ENCODE measurements around the gene ABCC8.

ABCC8 gene

DNA sequence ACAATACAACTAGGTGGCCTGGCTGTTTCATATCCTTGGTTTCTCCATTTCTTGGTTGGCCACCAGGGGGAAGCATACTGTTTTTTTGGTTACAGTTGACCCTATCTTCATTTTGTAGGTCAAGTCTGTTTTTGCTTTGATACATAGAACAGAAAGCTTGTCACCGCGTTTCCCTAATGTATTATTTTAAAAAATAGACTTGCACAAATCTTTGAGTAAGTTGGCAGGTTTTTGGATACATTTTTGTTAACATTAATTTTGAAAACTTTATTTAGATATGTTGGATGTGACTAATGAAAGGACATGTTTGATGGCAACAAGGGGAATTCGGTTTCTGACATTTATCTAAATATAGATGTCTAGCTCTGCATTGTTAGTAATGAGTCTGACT lies 122.0 kb downstream of the ABCC8 start:
- H3K27me3 ChIP-seq (ENCODE audit: control insufficient read depth, insufficient read depth, low read length), result no peaks in the 10 kb centered on the region
- peaks cover 19% of the 10 kb centered on the region for H3K4me1 ChIP-seq (ENCODE audit: control insufficient read depth, insufficient read depth, low read length)
- H3K4me3 ChIP-seq (ENCODE audit: low read length), result no peak overlapping the region
- H3K9me3 ChIP-seq (replicated peaks; ENCODE audit: low read length), result no peaks in the 10 kb centered on the region
- H3K36me3 ChIP-seq (ENCODE audit: insufficient read depth, low read length), result no peaks in the 10 kb centered on the region
- H3K9ac ChIP-seq (ENCODE audit: low read depth, low read length), result no peak overlapping the region
- peak overlapping the region; percentile 99 for H3K4me2 ChIP-seq (ENCODE audit: low read length)

GRCh38 chr11:17353821-17354600 lies 122.6 kb downstream of the ABCC8 start:
- peak overlapping the region; percentile 75 for H3K9ac ChIP-seq (ENCODE audit: low read depth, low read length)

GRCh38 chr11:17352950-17353820 lies 123.5 kb downstream of the ABCC8 start:
- H3K9ac ChIP-seq (ENCODE audit: low read depth, low read length), result peak overlapping the region; percentile 75
- no peaks in the 10 kb centered on the region for H3K36me3 ChIP-seq (ENCODE audit: insufficient read depth, low read length)
- peak overlapping the region; percentile 99 for H3K4me2 ChIP-seq (ENCODE audit: low read length)
- H3K27me3 ChIP-seq (ENCODE audit: control insufficient read depth, insufficient read depth, low read length), result no peaks in the 10 kb centered on the region
- peak overlapping the region; percentile 77 for H3K4me3 ChIP-seq (ENCODE audit: low read length)
- no peaks in the 10 kb centered on the region for H3K9me3 ChIP-seq (replicated peaks; ENCODE audit: low read length)
- peaks cover 19% of the 10 kb centered on the region for H3K4me1 ChIP-seq (ENCODE audit: control insufficient read depth, insufficient read depth, low read length)

More at GRCh38 chr11:17353821-17354600, 122.6 kb downstream of the ABCC8 start:
- H3K27me3 ChIP-seq (ENCODE audit: control insufficient read depth, insufficient read depth, low read length), result no peaks in the 10 kb centered on the region
- peak overlapping the region; percentile 77 for H3K4me3 ChIP-seq (ENCODE audit: low read length)
- peak overlapping the region; percentile 99 for H3K4me2 ChIP-seq (ENCODE audit: low read length)
- peaks cover 19% of the 10 kb centered on the region for H3K4me1 ChIP-seq (ENCODE audit: control insufficient read depth, insufficient read depth, low read length)
- no peaks in the 10 kb centered on the region for H3K9me3 ChIP-seq (replicated peaks; ENCODE audit: low read length)
- no peaks in the 10 kb centered on the region for H3K36me3 ChIP-seq (ENCODE audit: insufficient read depth, low read length)

- Histone ChIP-seq H3K4me2 (ENCODE audit: low read length) (peak within 1 kb of the TSS; percentile 99), H3K27me3 (ENCODE audit: control insufficient read depth, insufficient read depth, low read length) (no peaks in the 10 kb centered on the region), H3K4me1 (ENCODE audit: control insufficient read depth, insufficient read depth, low read length) (peaks cover 19% of the 10 kb centered on the region), H3K9me3 (replicated peaks; ENCODE audit: low read length) (no peaks in the 10 kb centered on the region), H3K9ac (ENCODE audit: low read depth, low read length) (peak within 1 kb of the TSS; percentile 75), H3K36me3 (ENCODE audit: insufficient read depth, low read length) (no peaks in the 10 kb centered on the region), H3K4me3 (ENCODE audit: low read length) (peak within 1 kb of the TSS; percentile 77)
Observed at GRCh38 chr11:17351510-17352176, 125.0 kb downstream of the ABCC8 start, which contains the start of gene NCR3LG1. NCR3LG1 (plus strand) TSS chr11:17351800; CDS start chr11:17351970, 170 bp downstream.

- Histone ChIP-seq H3K4me2 (ENCODE audit: low read length) (peak overlapping the region; percentile 99), H3K9ac (ENCODE audit: low read depth, low read length) (peak overlapping the region; percentile 75), H3K4me1 (ENCODE audit: control insufficient read depth, insufficient read depth, low read length) (peaks cover 19% of the 10 kb centered on the region), H3K4me3 (ENCODE audit: low read length) (peak overlapping the region; percentile 77), H3K9me3 (replicated peaks; ENCODE audit: low read length) (no peaks in the 10 kb centered on the region), H3K36me3 (ENCODE audit: insufficient read depth, low read length) (no peaks in the 10 kb centered on the region), H3K27me3 (ENCODE audit: control insufficient read depth, insufficient read depth, low read length) (no peaks in the 10 kb centered on the region)
Observed at GRCh38 chr11:17351172-17351509, 125.5 kb downstream of the ABCC8 start.

GRCh38 chr11:17350455-17351171 lies 126.0 kb downstream of the ABCC8 start:
- Histone ChIP-seq H3K4me2 (ENCODE audit: low read length) (peak overlapping the region; percentile 99), H3K9me3 (replicated peaks; ENCODE audit: low read length) (no peaks in the 10 kb centered on the region), H3K4me3 (ENCODE audit: low read length) (no peak overlapping the region), H3K9ac (ENCODE audit: low read depth, low read length) (no peak overlapping the region), H3K4me1 (ENCODE audit: control insufficient read depth, insufficient read depth, low read length) (peaks cover 19% of the 10 kb centered on the region), H3K27me3 (ENCODE audit: control insufficient read depth, insufficient read depth, low read length) (no peaks in the 10 kb centered on the region), H3K36me3 (ENCODE audit: insufficient read depth, low read length) (no peaks in the 10 kb centered on the region)

GRCh38 chr11:17347676-17348075 lies 129.0 kb downstream of the ABCC8 start:
- H3K27me3 ChIP-seq (ENCODE audit: control insufficient read depth, insufficient read depth, low read length), result no peaks in the 10 kb centered on the region
- H3K9ac ChIP-seq (ENCODE audit: low read depth, low read length), result no peak overlapping the region
- no peak overlapping the region for H3K4me2 ChIP-seq (ENCODE audit: low read length)
- no peaks in the 10 kb centered on the region for H3K36me3 ChIP-seq (ENCODE audit: insufficient read depth, low read length)
- no peaks in the 10 kb centered on the region for H3K9me3 ChIP-seq (replicated peaks; ENCODE audit: low read length)
- H3K4me3 ChIP-seq (ENCODE audit: low read length), result no peak overlapping the region
- H3K4me1 ChIP-seq (ENCODE audit: control insufficient read depth, insufficient read depth, low read length), result peaks cover 9% of the 10 kb centered on the region

DNA sequence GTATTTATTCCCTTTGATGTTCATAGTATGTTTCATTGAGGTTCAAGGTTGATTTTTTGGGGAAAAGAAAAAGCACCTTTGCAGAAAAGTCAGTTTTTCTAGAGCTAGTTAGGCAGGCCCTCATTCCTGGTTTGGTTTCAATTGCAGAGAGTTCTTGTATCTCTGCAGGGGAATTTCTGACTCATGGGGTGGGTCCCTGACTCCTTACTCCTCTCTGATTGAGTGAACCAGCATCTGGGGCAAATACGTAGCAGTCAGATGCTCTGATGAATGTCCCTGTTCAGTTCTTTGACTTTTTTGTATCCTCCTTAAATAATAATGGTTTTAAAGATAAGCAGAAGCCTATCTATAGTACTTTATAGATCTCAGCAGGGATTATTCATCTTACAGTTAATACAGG lies 132.7 kb downstream of the ABCC8 start:
- Histone ChIP-seq H3K4me1 (ENCODE audit: control insufficient read depth, insufficient read depth, low read length) (no peaks in the 10 kb centered on the region), H3K9me3 (replicated peaks; ENCODE audit: low read length) (no peaks in the 10 kb centered on the region), H3K27me3 (ENCODE audit: control insufficient read depth, insufficient read depth, low read length) (no peaks in the 10 kb centered on the region), H3K36me3 (ENCODE audit: insufficient read depth, low read length) (no peaks in the 10 kb centered on the region), H3K4me2 (ENCODE audit: low read length) (no peak overlapping the region), H3K9ac (ENCODE audit: low read depth, low read length) (no peak overlapping the region), H3K4me3 (ENCODE audit: low read length) (no peak overlapping the region)

GRCh38 chr11:17343257-17343656 lies 133.4 kb downstream of the ABCC8 start:
- H3K9ac ChIP-seq (ENCODE audit: low read depth, low read length), result no peak overlapping the region
- H3K4me1 ChIP-seq (ENCODE audit: control insufficient read depth, insufficient read depth, low read length), result no peaks in the 10 kb centered on the region
- H3K27me3 ChIP-seq (ENCODE audit: control insufficient read depth, insufficient read depth, low read length), result no peaks in the 10 kb centered on the region
- no peak overlapping the region for H3K4me2 ChIP-seq (ENCODE audit: low read length)
- no peaks in the 10 kb centered on the region for H3K9me3 ChIP-seq (replicated peaks; ENCODE audit: low read length)
- no peak overlapping the region for H3K4me3 ChIP-seq (ENCODE audit: low read length)
- H3K36me3 ChIP-seq (ENCODE audit: insufficient read depth, low read length), result no peaks in the 10 kb centered on the region
